Measurements from ENCODE around the gene RTP2.

GRCh38 chr3:187673012-187673411, 29.3 kb downstream of the RTP2 start:
- no peak for TF ChIP-seq CTCF (IDR thresholded peaks at IDR 0.05)
- no peak for TF ChIP-seq POLR2A (IDR thresholded peaks at IDR 0.05)
